ENCODE measurements around the gene SVIL.
"Not testable (repeated sequence)": the region's sequence is repeated elsewhere in the genome, so short reads cannot be mapped to it uniquely, and the experiment has no call there.

SVIL gene

DNA sequence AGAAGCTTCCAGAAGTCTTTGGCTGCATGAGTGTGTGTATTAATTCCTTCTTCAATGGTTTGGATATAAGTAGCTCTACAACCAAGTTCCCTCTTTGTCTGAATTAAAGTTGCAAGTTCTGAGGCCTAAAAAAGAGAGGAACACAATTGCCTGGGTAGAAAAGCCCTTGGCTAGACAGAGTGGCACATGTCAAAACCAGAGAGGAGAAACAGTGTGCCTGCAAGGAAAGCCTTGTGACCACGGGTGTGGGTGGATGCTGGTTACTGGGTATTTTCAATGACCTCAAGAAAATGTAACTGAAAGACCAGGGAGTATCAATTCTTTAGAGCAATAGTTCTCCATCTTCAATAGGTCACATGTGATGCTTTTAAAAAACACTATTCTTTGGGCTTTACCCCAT is 148.3 kb downstream of the SVIL start:
- TF ChIP-seq, protein P1, sequence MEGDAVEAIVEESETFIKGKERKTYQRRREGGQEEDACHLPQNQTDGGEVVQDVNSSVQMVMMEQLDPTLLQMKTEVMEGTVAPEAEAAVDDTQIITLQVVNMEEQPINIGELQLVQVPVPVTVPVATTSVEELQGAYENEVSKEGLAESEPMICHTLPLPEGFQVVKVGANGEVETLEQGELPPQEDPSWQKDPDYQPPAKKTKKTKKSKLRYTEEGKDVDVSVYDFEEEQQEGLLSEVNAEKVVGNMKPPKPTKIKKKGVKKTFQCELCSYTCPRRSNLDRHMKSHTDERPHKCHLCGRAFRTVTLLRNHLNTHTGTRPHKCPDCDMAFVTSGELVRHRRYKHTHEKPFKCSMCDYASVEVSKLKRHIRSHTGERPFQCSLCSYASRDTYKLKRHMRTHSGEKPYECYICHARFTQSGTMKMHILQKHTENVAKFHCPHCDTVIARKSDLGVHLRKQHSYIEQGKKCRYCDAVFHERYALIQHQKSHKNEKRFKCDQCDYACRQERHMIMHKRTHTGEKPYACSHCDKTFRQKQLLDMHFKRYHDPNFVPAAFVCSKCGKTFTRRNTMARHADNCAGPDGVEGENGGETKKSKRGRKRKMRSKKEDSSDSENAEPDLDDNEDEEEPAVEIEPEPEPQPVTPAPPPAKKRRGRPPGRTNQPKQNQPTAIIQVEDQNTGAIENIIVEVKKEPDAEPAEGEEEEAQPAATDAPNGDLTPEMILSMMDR (IDR thresholded peaks at IDR 0.05; ENCODE audit: low read depth, low read length) = no peak
- no peak overlapping the region for H3K4me3 ChIP-seq (ENCODE audit: low read depth, low read length)

DNA sequence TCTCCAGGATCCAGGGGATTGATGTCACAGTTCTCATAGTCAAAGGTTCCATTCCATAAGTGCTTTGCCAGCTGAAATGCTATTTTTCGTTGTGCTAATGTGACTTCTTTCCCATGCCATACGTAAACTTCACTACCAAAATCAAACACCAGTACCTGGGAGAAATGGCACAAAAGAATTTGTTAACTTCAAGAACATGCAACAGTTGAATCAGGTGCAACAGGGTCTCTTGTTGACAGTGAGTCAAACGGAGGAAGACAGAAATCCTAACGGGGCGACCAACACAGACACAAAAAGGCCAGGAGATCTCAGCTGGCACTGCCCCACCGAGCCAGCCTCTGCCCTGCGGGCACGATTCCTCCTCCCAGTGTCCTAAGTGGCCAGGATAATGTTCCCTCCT is 150.1 kb downstream of the SVIL start:
- not testable (repeated sequence) for H3K4me3 ChIP-seq (ENCODE audit: low read depth, low read length)

DNA sequence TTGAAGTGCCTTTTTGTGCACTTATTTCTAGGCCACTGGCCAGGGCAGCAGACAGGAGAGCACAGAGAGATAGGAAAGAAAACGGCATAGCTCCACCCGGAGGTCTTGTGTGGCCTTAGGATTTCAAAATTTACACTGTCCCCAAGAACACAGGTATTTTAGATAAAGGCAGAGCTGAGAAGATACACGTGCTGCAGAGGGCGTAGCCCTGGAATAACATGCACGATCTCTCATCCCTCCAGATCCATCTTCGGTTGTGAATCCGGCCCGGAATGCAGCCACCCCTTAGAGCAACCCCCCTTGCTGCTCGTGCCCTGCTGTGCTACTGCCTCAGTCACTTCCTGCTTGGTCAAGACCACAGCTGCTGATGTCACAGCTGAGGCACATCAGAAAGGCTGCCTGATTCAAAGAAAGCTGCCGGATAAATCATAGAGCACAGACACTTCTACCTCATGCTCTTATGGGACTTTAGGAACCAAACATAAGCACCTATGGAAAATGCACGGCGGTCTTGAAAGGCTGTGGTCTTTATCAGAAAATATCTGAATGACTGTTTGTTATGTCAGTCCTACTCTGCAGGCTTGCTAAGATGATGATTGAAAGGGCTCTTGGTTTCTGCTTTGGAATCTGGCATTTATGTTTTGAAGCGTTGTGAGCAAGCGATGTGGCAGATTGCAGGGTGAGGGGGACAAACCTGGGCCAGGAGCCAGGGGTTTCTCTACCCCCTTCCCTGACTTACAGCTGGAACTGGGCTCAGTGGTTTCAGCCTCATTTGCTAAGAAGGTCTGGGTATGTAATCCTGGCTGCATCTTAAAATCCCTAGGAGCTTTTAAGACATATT is 152.0 kb downstream of the SVIL start:
- H3K4me3 ChIP-seq (ENCODE audit: low read depth, low read length) = no peak overlapping the region
- TF ChIP-seq, protein P1 (IDR thresholded peaks at IDR 0.05; ENCODE audit: low read depth, low read length) = no peak

DNA sequence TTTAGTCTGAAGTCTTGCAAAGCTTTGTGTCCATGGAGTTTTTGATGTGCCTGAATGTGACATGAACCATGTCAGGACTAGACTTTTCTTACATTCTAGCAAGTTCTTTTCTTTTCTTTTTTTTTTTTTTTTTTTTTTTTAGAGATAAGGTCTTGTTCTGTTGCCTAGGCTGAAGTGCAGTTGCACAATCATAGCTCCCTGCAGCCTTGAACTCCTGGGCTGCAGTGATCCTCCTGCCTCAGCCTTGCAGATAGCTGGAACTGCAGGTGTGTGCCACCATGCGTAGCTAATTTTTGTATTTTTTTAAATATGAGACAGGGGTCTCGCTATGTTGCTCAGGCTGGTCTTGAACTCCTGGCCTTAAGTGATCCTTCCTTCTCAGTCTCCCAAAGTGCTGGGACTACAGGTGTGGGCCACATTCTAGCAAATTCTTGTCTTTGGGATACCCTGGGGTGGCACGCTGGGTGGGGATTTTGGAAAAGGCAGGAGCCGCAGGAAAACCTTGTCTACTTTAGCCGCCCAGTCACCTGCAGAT is 152.8 kb downstream of the SVIL start:
- no peak overlapping the region for H3K4me3 ChIP-seq (ENCODE audit: low read depth, low read length)
- TF ChIP-seq, protein P1 (IDR thresholded peaks at IDR 0.05; ENCODE audit: low read depth, low read length) = no peak

DNA sequence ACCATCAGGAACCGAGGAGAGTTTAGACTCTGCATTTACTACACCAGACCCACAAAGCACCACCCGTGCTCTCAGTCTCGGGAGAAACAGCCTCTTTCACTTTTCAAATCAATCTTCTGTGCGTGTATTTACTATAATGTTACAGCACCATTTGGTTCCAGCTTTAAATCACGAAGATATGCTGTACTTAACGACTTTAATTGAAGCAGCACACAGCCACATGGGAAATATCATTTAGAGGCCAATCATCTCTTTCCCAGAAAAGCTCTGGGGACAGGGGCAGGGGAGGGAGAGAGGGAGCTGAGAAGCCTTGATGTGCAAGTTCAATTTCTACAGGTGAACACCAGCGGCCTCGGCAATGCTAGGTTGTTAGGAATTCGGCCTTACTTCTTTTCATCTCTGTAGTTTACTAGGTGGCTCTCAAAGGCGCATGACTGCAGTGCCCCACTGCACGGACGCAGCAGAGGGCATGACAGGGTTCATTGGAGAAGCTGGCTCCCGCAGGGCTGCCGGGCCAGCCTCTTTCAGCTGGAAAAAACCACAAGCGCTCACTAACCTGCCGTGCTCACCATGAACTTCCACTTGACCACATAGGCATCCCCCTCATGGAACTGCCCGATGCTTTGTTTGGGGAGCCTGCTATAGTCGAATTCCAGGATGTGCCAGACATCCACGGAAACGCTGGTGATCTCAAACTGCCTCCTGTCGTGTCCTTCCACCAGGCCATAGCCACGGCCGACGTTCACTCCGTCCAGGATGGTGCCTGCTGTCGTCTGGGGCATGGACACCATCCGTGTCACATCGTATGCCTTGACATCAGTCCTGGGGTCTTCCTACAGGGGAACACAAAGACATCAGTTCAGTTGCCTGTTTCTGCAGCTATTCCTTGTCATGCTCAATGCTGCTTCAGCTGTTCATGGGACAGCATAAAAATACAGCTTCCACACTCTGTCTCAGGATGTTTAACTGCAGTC is 154.5 kb downstream of the SVIL start:
- TF ChIP-seq, protein P1 (IDR thresholded peaks at IDR 0.05; ENCODE audit: low read depth, low read length) = no peak
- H3K4me3 ChIP-seq (ENCODE audit: low read depth, low read length) = no peak overlapping the region

DNA sequence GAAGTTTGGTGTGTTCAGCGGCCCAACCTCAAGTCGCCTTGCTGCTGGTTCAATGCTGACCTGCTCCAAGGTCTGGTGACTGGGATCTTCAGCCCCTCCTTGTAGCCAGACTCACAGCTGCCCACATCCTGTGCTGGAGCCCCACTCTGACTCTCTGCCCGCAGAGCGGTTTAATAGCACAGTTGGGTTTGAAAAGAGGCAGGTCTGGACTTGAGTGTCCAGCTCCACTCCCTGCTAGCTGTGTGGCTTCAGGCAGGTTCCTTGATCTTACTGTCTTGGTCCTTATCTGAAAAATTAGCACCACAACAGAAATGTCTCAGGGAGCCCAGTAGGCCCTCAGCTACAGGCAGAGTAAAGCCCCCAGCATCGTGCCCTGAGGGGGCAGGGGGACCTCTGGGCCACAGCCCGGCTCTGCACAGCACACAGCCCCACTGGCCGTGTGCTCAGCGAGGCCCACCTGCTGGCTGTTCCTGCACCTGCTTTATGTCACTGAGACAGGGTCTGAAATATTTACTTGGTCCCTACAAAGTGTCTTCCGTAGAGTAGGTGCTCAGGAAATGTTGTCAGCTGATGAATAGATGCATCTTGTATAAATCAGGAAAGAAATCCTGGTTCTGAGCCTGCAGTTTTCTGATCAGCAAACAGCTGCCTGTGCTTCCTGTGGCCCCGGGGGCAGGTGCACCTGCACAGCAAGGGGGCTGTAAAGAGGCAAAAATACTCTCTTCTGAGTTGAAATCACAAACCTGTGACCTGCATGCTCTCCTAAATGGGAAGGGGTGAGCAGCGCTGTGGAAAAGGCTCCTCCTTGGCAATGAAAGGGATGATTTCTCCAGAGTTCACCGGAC is 155.5 kb downstream of the SVIL start:
- H3K4me3 ChIP-seq (ENCODE audit: low read depth, low read length) = no peak overlapping the region
- TF ChIP-seq, protein P1 (IDR thresholded peaks at IDR 0.05; ENCODE audit: low read depth, low read length) = no peak

Data from WI38 (cell line).